MM.1S (cell line): ENCODE results near the gene EPHA6.

Source experiments
- EZH2 ChIP-seq: fragments of 300-600 bp; sonication (generic); optimal IDR thresholded peaks from 2 replicates; pipeline ENCODE3; 2017; ENCODE audit warnings: low read depth, mild to moderate bottlenecking, antibody characterized with exemption, low read length, mixed read lengths
- EZH2phosphoT487 ChIP-seq: fragments of 300-600 bp; sonication (generic); IDR thresholded peaks from 2 replicates; pipeline ENCODE4 v1.6.1; 2018; ENCODE audit warnings: antibody characterized with exemption, low read length
- TF ChIP-seq, protein P1 (sequence below): fragments of 300-600 bp; sonication (generic); IDR thresholded peaks from 2 replicates; pipeline ENCODE4 v1.5.1; 2016; ENCODE audit warnings: antibody characterized with exemption, low read length, mixed read lengths

DNA sequence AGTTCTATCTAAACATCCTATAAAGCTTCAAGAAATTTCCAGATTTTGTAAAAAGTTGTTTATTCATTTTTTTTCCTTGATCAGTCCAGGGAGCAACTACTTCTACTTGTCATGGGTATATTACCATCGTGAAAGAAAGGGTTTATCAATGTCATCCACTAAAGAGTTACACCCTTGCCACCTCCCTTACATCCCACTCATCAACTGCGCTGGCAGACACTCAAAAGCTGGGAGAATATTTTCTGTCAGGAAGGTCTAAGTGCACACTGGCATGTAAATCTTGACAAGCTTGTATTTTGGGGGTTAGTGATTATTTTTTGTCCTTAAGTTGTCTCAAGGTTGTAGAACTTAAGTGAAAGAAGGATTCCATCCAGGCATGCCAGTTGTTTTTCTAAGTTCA, 761.8 kb downstream of the EPHA6 start:
- TF ChIP-seq, protein P1, sequence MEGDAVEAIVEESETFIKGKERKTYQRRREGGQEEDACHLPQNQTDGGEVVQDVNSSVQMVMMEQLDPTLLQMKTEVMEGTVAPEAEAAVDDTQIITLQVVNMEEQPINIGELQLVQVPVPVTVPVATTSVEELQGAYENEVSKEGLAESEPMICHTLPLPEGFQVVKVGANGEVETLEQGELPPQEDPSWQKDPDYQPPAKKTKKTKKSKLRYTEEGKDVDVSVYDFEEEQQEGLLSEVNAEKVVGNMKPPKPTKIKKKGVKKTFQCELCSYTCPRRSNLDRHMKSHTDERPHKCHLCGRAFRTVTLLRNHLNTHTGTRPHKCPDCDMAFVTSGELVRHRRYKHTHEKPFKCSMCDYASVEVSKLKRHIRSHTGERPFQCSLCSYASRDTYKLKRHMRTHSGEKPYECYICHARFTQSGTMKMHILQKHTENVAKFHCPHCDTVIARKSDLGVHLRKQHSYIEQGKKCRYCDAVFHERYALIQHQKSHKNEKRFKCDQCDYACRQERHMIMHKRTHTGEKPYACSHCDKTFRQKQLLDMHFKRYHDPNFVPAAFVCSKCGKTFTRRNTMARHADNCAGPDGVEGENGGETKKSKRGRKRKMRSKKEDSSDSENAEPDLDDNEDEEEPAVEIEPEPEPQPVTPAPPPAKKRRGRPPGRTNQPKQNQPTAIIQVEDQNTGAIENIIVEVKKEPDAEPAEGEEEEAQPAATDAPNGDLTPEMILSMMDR = no peak
- TF ChIP-seq EZH2phosphoT487 (no peak), EZH2 (no peak)
